NCI-H2029 treated with DMSO at 0.1 percent for 48 hours (cell line): Measurements from ENCODE around the gene VCY1B.
"Not testable (repeated sequence)": the region's sequence is repeated elsewhere in the genome, so short reads cannot be mapped to it uniquely, and the experiment has no call there.

Experiments
- DNase-seq: peaks from one replicate; lab custom pipeline; 2025; lab: John Stamatoyannopoulos, UW

The VCY1B gene

GRCh38 chrY:14055927-14056326 is at the start of gene VCY1B:
Gene VCY1B, plus strand, starts transcription at chrY:14056227. Its CDS starts 63 bp downstream, at chrY:14056290.
- not testable (repeated sequence) for DNase-seq

DNA sequence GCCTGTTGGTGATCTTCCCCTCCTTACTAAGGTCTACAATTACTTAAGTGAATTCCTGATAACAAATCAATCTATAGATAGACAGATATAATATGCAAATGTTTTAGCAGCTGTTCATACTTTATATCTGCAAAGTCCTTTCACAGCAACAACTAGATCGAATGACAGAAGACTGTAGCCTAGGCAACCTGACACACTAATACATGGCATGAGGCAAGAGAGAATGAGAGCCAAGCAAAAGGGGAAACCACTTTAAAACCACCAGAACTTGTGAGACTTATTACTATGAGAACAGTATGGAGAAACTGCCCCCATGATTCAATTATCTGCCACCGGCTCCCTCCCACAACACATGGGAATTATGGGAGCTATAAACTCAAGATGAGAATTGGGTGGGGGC is 44.1 kb upstream of the VCY1B start:
- not testable (repeated sequence) for DNase-seq

GRCh38 chrY:14030395-14030794 is 25.6 kb upstream of the VCY1B start:
- not testable (repeated sequence) for DNase-seq

- DNase-seq, result no peak
Observed at GRCh38 chrY:14085877-14086276, 29.9 kb downstream of the VCY1B start.
